ENCODE results near the gene SLC24A3.

DNA sequence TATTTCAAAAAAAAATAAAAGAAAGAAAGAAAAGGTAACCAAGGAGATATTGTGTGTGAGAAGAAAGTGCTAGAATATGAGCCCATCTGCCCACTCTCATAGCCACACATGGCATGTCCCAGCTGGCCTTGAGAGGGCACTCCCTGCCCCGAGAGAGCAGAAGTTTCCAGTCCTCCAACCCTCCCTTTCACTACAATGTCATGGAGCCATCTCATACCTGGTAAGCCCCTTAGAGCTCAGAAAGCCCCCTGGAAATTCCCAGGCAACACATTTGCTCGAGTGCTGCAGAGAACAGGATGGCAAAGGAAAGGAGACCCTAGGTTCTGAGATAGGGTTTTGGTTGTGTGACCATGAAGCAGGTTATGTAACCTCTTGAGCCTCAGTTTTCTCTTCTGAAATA is 469.8 kb downstream of the SLC24A3 start:
- TF ChIP-seq, protein P1, sequence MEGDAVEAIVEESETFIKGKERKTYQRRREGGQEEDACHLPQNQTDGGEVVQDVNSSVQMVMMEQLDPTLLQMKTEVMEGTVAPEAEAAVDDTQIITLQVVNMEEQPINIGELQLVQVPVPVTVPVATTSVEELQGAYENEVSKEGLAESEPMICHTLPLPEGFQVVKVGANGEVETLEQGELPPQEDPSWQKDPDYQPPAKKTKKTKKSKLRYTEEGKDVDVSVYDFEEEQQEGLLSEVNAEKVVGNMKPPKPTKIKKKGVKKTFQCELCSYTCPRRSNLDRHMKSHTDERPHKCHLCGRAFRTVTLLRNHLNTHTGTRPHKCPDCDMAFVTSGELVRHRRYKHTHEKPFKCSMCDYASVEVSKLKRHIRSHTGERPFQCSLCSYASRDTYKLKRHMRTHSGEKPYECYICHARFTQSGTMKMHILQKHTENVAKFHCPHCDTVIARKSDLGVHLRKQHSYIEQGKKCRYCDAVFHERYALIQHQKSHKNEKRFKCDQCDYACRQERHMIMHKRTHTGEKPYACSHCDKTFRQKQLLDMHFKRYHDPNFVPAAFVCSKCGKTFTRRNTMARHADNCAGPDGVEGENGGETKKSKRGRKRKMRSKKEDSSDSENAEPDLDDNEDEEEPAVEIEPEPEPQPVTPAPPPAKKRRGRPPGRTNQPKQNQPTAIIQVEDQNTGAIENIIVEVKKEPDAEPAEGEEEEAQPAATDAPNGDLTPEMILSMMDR (conservative IDR thresholded peaks at IDR 0.05; ENCODE audit: low read length), result no peak
- no peak for TF ChIP-seq EZH2phosphoT487 (IDR thresholded peaks at IDR 0.05; ENCODE audit: borderline replicate concordance)
